HG03045 (cell line): ENCODE results near the gene DTX1.
"Not testable (repeated sequence)": the region's sequence is repeated elsewhere in the genome, so short reads cannot be mapped to it uniquely, and the experiment has no call there.

Source experiments
- ATAC-seq: cut with Tn5 transposase; IDR thresholded peaks from one replicate; pipeline ENCODE4 v1.9.1; 2021; ENCODE audit warnings: mild to moderate bottlenecking, moderate library complexity; ENCODE audit not compliant: unreplicated experiment

The DTX1 gene

DNA sequence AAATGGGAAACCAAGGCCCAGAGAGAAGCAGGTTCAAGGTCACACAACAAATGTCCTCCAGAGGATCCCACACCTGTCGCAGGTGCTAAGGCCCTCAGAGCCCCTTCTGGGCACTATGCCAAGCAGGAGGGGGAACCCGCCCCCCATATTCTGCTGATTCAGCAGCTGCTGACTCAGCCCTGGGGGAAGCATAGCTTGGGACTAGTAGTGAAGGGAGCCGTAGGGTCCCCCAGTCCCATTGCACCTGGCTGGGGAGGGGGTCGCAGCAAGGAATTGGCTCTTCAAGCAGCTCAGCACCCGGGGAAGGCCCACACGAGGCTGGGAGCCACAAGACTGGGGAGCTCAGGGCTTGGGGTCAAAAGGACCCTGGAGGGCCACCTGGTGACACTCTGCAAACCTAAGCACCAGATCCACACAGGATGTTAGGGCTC lies 78.0 kb downstream of the DTX1 start:
- ATAC-seq = no peak

DNA sequence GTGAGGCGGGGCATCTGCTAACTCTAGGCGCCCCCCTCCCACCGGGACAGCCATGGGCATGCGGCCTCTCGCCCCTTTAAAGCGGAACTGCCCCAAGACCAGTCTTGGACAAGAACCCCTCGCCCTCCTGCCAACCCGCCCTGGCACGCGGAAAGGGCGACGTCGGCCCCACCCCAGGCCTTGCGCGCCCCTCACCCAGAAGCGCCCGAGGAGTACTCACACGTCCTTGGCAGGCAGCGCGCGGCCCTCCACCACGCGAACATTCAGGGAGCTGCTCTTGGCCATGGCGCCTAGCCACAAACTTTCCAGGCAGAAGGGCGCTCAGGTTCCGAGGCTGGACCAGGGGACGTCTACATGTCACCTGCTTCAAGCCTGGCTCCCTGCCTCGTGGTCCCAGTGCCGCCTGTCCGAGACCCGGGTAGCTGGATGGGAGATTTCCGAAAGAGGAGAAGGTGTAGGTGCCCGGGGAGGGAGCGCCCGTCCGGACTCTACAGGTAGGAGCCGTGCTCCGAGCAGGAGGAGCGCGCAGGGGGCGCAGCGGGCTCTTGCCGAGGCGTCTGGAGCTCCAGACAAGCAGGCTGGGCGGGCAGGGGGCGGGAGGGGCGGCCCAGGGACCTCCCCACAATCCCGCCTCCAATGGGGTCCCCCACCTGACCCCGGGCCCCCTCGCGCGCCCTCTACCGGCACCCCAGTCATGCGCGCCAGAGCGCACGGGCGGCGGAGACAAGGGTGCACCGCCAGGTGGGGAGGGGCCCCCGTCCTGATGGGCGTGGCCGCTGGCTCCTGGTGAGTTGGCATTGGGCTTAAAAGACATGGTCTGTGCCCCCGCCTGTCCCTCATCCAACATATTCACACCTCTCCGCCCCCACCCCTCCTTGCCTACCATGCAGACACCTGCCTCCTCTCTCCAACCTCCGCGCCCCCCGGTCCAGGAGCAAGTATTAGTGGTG lies 78.9 kb downstream of the DTX1 start, which contains the start of gene RASAL1:
RASAL1 (minus strand) TSS at position 584 of the 950 bp plus-strand sequence; CDS start at position 285, 299 bp downstream.
- ATAC-seq = no peak

DNA sequence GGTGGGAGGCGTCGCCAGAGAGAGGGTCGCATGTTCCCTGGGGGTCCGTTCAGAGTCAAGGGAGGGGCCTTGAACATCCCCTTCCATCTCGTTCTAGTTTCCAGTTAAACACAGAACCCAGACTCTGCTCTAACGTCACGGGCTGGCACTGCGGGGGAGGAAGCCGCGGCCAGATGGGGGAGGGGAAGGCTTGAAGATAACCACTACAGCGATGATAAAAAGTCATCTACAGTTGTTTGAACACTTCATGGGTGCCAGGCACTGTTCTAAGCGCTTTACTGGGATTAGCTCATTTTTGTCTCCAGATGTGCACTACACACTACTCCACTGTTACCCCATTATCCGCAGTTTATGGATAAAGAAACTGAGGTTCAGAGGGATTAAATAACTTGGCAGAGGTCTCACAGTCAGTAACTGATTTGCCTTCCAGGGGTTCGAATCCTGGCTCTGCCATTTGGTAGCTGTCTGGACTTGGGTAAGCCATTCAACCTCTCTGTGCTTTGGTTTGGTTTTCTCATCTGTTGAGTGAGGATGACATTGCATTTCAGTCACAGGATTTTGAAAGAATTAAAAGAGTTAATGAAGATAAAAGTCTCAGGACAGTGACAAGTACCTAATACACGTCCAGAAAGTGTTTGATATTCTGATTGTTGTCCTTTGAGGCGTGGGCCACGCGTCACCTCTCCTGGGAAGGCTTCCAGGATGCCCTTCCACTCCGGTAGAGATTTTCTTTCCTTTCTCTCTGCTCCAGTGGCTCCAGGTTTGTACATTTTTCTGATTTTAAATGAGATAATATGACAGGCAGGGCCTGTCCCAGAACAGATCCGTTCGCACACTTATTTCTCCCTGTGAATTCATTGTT lies 79.8 kb downstream of the DTX1 start:
- ATAC-seq = no peak

DNA sequence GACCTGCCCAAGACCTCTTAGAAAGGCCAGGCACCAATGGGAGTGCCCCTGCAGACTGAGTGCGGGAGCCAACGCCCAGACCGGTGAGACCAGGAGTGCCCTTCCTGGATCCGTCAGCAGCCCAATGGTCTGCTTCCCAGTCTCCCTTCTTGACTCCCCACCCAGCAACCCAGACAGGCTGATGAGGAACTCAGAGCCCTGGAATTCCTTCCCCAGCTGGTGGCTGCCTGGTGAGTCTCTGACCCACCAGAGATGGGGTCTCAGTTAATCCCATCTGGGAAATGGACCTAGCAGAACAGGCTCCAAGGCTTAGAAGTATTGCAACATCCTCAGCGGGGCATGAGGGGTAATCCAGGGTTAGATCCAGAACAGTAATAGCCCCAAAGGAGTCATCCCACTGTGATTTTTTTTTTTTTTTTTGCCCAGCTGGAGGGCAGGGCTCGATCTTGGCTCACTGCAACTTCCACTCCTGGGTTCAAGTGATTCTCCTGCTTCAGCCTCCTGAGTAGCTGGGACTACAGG lies 80.5 kb downstream of the DTX1 start:
- no peak for ATAC-seq

DNA sequence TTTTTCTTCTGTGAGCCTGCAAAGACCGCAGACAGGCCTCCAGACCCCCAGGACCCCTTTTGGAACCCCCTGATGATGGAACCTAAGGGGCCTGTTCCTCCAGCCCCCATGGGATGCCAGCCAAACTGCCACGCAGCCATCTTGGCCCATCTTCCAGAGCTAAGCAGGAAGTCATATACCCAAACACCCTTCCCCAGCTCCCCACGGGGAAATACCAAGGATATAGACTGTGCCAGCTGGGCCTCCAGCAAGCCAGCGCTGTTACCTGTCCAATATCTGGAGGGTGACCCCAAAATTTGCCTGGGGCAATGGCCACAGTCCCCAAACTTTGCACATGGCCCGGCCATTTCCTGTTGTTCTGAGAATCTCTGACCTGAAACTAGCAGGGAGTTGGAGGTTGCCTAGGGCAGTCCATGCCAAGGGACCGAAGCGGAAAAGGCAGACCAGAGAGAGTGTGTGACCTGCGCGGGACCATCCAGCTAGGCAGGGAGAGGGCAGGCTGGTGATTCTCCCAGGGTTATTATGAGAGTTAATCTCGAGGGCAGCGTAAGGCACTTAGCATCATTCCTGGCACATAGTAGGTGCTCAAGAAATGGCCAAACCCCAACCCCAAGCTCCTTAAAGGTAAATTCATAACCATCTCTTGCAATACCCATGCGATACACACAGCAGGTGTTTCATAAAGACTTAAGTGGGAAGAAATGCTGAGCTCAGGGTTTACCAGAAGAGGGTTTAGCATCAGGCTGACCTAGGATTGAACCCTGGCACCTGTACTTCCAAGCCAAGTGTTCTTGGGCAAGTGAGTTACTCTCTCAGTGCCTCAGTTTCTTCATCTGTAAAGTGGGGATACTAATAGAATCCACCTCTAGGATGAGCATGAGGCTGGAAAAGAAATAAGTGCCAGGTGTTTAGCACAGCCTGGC lies 81.6 kb downstream of the DTX1 start:
- ATAC-seq = no peak

DNA sequence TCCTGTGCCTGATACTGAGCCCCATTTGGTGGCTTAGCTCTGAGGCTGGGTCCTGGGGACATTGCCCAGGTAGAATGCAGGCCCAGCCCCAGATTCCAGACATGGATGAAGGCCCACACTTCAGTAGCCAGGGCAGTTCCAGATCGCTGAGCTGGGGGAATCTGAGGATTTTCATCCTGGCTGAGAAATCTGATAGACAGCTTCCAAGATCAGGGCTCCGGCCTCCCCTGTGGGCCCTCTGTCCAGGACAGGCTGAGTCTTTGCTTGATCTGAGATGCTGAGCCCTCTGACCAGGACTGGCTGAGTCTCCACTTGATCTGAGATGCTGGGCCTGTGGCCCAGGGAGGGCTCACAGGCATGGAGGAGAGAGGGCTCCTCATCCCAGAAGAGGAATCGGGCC lies 82.3 kb downstream of the DTX1 start:
- no peak for ATAC-seq

DNA sequence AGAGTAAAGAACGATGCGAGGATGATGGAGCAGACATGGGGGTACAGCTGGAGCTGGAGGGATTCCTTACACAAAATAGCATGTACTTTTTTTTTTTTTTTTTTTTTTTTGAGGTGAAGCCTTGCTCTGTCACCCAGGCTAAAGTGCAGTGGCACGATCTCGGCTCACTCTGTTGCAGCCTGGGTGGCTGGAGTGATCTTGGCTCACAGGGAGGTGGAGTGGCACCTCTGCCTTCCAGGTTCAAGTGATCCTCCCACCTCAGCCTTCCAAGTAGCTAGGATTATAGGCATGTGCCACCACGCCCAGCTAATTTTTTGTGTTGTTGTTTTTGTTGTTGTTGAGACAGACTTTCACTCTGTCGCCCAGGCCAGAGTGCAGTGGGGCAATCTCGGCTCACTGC lies 84.2 kb downstream of the DTX1 start:
- no peak for ATAC-seq

DNA sequence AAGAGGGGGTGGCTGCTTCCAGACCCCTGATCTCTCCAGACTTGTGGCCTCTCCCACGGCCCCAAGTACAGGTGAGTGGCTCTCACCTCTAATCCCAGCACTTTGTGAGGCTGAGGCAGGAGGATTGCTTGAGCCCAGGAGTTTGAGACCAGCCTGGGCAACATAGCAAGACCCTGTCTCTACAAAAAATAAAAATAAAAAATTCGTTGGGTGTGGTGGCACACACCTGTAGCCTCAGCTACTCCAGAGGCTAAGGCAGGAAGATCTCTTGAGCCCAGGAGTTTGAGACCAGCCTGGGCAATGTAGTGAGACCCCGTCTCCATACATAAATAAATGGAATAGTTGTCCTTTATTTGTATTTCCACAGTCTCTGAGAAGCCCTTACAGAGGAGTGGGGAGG lies 85.2 kb downstream of the DTX1 start:
- ATAC-seq = not testable (repeated sequence)

DNA sequence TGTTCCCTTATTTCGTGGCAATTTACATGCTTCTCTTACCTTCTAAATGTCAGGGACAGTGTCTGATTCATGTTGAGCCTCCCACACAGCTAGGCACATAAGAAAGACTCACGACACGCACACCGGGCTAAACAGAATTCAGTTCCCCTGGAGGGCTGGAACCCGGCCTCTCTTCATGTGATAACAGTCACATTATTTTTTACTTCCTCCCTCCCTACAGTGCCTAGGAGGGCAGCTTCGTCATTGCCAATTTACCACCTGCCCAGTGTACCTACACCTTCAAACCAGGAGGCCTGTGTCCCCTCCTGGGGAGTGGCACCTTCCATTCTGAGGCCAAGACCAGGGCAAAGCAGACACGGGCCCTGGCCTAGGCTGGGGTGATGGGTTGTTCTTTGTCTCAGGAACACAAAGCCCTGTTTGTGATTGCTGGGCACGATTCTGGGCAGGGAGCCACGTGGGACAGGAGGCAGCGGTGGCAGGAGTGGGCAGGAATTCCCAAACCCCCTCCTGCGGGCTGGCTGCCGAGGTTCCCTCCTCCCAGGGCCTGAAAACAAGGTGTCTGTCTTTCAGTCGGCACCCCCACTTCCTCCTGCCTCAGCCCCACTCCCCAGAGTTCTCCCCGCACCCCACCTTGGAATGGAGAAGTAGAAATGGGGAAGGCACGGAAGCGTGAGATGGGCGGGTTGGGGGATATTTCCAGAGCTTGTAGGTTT lies 85.8 kb downstream of the DTX1 start:
- no peak for ATAC-seq

DNA sequence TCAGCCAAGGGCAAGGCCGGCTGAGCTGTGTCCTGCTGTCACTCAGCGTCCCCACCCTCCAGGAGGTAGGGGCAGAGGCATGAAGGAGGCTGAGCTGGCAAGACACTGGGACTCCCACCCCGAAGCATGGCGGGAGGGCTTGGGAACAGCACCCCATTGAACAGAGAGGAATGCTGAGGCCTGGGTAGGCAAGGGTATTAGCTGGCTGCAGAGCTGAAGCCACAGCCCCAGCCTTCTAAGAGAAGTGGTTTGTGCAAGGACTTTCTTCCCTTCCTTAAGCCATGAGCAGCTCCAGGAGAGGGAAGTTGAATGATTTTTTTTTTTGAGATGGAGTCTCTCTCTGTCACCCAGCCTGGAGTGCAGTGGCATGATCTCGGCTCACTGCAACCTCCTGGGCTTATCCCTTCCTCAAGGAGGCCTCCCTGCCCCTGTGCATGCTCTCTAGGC lies 86.4 kb downstream of the DTX1 start:
- no peak for ATAC-seq

DNA sequence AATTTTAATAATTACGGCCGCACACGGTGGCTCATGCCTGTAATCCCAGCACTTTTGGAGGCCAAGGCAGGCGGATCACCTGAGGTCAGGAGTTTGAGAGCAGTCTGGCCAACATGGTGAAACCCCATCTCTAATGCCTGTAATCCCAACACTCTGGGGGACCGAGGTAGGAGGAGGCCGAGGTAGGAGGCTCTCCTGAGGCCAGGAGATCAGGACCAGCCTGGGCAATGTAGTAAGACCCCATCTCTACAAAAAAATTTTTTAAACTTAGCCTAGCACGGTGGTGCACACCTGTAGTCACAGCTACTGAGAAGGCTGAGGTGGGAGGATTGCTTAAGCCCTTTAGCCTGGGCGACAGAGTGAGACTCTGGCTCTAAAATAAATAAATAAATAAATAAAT lies 87.4 kb downstream of the DTX1 start:
- no peak for ATAC-seq

DNA sequence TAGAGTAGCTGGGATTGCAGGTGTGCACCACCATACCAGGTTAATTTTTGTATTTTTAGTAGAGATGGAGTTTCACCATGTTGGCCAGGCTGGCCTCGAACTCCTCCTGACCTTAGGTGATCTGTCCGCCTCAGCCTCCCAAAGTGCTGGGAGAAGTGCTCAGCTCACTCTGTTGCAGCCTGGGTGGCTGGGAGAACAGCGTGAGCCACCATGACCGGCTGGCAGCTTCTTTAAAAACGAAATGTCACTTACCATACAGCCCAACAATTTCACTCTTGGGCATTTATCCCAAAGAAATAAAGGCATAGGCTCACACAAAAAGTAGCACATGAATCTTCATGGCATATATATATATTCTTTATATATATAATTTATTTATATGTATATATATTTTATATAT lies 88.3 kb downstream of the DTX1 start:
- ATAC-seq = no peak

DNA sequence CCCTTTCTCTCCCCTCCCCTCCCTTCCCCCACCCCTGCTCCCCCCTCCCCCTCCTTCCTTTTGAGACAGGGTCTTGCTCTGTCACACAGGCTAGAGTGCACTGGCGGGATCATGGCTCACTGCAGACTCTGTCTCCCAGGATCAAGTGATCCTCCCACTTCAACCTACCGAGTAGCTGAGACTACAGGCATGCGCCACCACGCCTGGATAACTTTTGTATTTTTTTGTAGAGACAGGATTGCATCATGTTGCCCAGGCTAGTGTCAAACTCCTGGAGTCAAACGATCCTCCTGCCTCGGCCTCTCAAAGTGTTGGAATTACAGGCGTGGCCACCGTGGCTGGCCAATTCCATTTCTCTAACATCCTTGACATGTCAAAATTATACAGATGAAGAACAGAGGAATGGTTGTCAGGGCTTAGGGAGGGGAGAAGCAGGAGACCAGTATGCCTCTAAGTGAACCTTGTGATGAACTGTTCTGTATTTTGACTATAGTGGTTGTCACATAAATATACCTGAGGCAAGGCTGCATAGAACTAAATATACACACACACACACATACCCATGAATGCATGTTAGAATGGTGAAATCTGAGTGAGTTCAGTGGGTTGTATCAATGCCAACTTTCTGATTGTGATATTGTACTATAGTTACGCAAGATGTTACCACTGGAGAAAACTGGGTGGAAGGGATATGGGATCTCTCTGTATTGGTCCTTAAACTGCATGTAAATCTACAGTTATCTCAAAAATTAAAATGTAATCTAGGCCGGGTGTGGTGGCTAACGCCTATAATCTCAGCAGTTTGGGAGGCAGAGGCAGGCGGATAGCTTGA lies 89.4 kb downstream of the DTX1 start:
- ATAC-seq = no peak

DNA sequence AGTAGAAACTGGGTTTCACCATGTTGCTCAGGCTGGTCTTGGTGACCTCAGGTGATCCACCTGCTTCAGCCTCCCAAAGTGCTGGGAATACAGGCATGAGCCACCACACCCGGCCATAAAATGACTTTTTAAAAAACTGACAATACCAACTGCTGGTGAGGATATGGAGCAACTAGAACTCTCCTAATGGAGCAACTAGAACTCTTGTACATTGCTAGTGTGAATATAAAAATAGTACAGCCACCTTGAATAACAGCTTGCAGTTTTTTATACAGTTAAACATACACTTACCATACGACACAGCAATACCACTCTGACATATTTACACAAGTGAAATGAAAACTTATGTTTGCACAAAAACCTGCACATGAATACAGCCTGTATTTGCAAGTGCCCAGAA lies 90.5 kb downstream of the DTX1 start:
- ATAC-seq = no peak
